IMR-90 (cell line): ENCODE measurements around the gene TAS2R50. TPM values are rescaled to one million over a fixed set of nuclear protein-coding genes. Genes with fewer than 3 reads are reported as not detected.

ENCODE experiments used
- ATAC-seq: fragments of 200-7000 bp; cut with Tn5 transposase; 2 replicates; pipeline ENCODE4 v1.9.1; 2020; ENCODE audit warnings: low read depth, mild to moderate bottlenecking, moderate library complexity
- BruUV-seq: library from RNA; stranded (reverse); fragments of 400-500 nt; replicated peaks from 2 replicates; lab custom pipeline; 2021; lab: Mats Ljungman, UMichigan
- CTCF ChIA-PET: fragments of 300-600 bp; formaldehyde crosslinking; extraction: SDS; loops from one replicate; lab custom pipeline; 2021; ENCODE audit warnings: antibody characterized with exemption; lab: Yijun Ruan, JAX
- POLR2A ChIA-PET: fragments of 300-600 bp; sonication (Branson Sonifier 250); formaldehyde crosslinking; loops from one replicate; lab custom pipeline; 2022; ENCODE audit warnings: antibody characterized with exemption; ENCODE audit not compliant: unreplicated experiment; lab: Charles Lee
- DNase-seq: peaks from one replicate; pipeline ENCODE4 v3.0.0; 2013
- H2AFZ ChIP-seq: replicated peaks from 2 replicates; pipeline ENCODE3; 2013; ENCODE audit warnings: low read length, mild to moderate bottlenecking; ENCODE audit not compliant: poor library complexity
- H2AK5ac ChIP-seq: 2 replicates; pipeline ENCODE4 v1.6.1; 2013; ENCODE audit warnings: low read depth, low read length, inconsistent platforms
- H2AK9ac ChIP-seq: replicated peaks from 2 replicates; pipeline ENCODE3; 2013; ENCODE audit warnings: mild to moderate bottlenecking, low read depth, low read length, moderate library complexity; ENCODE audit not compliant: poor library complexity
- H2BK120ac ChIP-seq: 2 replicates; pipeline ENCODE4 v1.6.1; 2013; ENCODE audit warnings: low read depth, low read length, inconsistent platforms
- H2BK15ac ChIP-seq: 3 replicates; pipeline ENCODE4 v1.6.1; 2013; ENCODE audit warnings: low read depth, low read length, inconsistent platforms
- H2BK20ac ChIP-seq: 2 replicates; pipeline ENCODE4 v1.6.1; 2013; ENCODE audit warnings: low read depth, mild to moderate bottlenecking, inconsistent platforms, low read length, moderate library complexity
- H2BK5ac ChIP-seq: 2 replicates; pipeline ENCODE4 v1.6.1; 2013; ENCODE audit warnings: mild to moderate bottlenecking, low read depth, low read length, inconsistent platforms; ENCODE audit not compliant: poor library complexity, severe bottlenecking
- H3K14ac ChIP-seq: replicated peaks from 2 replicates; pipeline ENCODE4 v1.6.1; 2013; ENCODE audit warnings: low read depth, low read length, inconsistent platforms
- H3K18ac ChIP-seq: 2 replicates; pipeline ENCODE4 v1.6.1; 2013; ENCODE audit warnings: low read depth, low read length, control low read depth
- H3K23ac ChIP-seq: 2 replicates; pipeline ENCODE4 v1.6.1; 2013; ENCODE audit warnings: low read depth, low read length, inconsistent platforms
- H3K27ac ChIP-seq: 2 replicates; pipeline ENCODE4 v1.5.1; 2013; ENCODE audit warnings: mild to moderate bottlenecking, control low read depth, low read length; ENCODE audit not compliant: insufficient read depth
- H3K27me3 ChIP-seq: 2 replicates; pipeline ENCODE4 v1.6.1; 2013; ENCODE audit warnings: low read length; ENCODE audit not compliant: control insufficient read depth, insufficient read depth
- H3K36me3 ChIP-seq: 2 replicates; pipeline ENCODE4 v1.6.1; 2013; ENCODE audit warnings: low read length, mixed read lengths; ENCODE audit not compliant: control insufficient read depth, insufficient read depth
- H3K4ac ChIP-seq: 2 replicates; pipeline ENCODE4 v1.6.1; 2013; ENCODE audit warnings: low read depth, low read length, inconsistent platforms
- H3K4me1 ChIP-seq: 2 replicates; pipeline ENCODE4 v1.6.1; 2013; ENCODE audit warnings: low read length, mixed read lengths; ENCODE audit not compliant: control insufficient read depth, insufficient read depth
- H3K4me2 ChIP-seq: 2 replicates; pipeline ENCODE4 v1.6.1; 2013; ENCODE audit warnings: low read depth, mild to moderate bottlenecking, control low read depth, low read length, moderate library complexity
- H3K4me3 ChIP-seq: 2 replicates; pipeline ENCODE4 v1.5.1; 2013; ENCODE audit warnings: low read depth, mild to moderate bottlenecking, control low read depth, low read length, moderate library complexity; ENCODE audit not compliant: insufficient read depth
- H3K56ac ChIP-seq: 2 replicates; pipeline ENCODE4 v1.6.1; 2013; ENCODE audit warnings: low read length, inconsistent platforms; ENCODE audit not compliant: insufficient read depth; ENCODE audit errors: extremely low read depth
- H3K79me1 ChIP-seq, 2 experiments: 2 replicates each; pipeline ENCODE4 v1.6.1; 2013; ENCODE audit warnings: low read length in 2 of 2, inconsistent platforms in 1 of 2, low read depth in 1 of 2
- H3K9ac ChIP-seq: 2 replicates; pipeline ENCODE4 v1.6.1; 2013; ENCODE audit warnings: low read depth, low read length, control low read depth
- H3K9me1 ChIP-seq: 2 replicates; pipeline ENCODE4 v1.6.1; 2013; ENCODE audit warnings: low read length, inconsistent platforms; ENCODE audit not compliant: insufficient read depth
- H3K9me3 ChIP-seq: 2 replicates; pipeline ENCODE4 v1.6.1; 2013; ENCODE audit warnings: low read length; ENCODE audit not compliant: control insufficient read depth, insufficient read depth
- H4K20me1 ChIP-seq: 2 replicates; pipeline ENCODE4 v1.6.1; 2013; ENCODE audit warnings: low read length, inconsistent platforms; ENCODE audit not compliant: insufficient read depth
- H4K5ac ChIP-seq: 2 replicates; pipeline ENCODE4 v1.6.1; 2013; ENCODE audit warnings: mild to moderate bottlenecking, low read depth, low read length, control low read depth
- H4K8ac ChIP-seq, 2 experiments: 2 replicates each; pipeline ENCODE4 v1.6.1; 2013; ENCODE audit warnings: low read depth in 2 of 2, low read length in 2 of 2, control low read depth in 1 of 2, inconsistent platforms in 1 of 2
- H4K91ac ChIP-seq: 2 replicates; pipeline ENCODE4 v1.6.1; 2013; ENCODE audit warnings: low read depth, low read length, inconsistent platforms; ENCODE audit not compliant: insufficient read depth
- BHLHE40 ChIP-seq: fragments of 150-350 bp; IDR thresholded peaks from 2 replicates; pipeline ENCODE4 v1.6.1; 2016; ENCODE audit warnings: mild to moderate bottlenecking, low read depth, low read length
- CEBPB ChIP-seq: IDR thresholded peaks from 2 replicates; pipeline ENCODE4 v1.6.1; 2012; ENCODE audit warnings: low read depth, low read length, improper control_type of control experiment
- CHD1 ChIP-seq: IDR thresholded peaks from 2 replicates; pipeline ENCODE4 v1.6.1; 2012; ENCODE audit warnings: low read depth, low read length, improper control_type of control experiment
- CTCF ChIP-seq: conservative IDR thresholded peaks from 2 replicates; pipeline ENCODE4 v1.5.1; 2012; ENCODE audit warnings: mild to moderate bottlenecking, low read depth, low read length, improper control_type of control experiment
- FOS ChIP-seq: fragments of 150-350 bp; IDR thresholded peaks from 2 replicates; pipeline ENCODE4 v1.6.1; 2016; ENCODE audit warnings: low read depth, low read length
- MAFK ChIP-seq: IDR thresholded peaks from 2 replicates; pipeline ENCODE4 v1.6.1; 2012; ENCODE audit warnings: low read depth, low read length, improper control_type of control experiment
- MAZ ChIP-seq: IDR thresholded peaks from 2 replicates; pipeline ENCODE4 v1.6.1; 2012; ENCODE audit warnings: low read depth, mild to moderate bottlenecking, low read length, improper control_type of control experiment, moderate library complexity, borderline replicate concordance
- MXI1 ChIP-seq: IDR thresholded peaks from 2 replicates; pipeline ENCODE4 v1.6.1; 2012; ENCODE audit warnings: low read depth, mild to moderate bottlenecking, low read length, moderate library complexity, borderline replicate concordance
- NFE2L2 ChIP-seq: fragments of 150-350 bp; IDR thresholded peaks from 2 replicates; pipeline ENCODE4 v1.6.1; 2016; ENCODE audit warnings: low read depth, mild to moderate bottlenecking, low read length
- POLR2A ChIP-seq: IDR thresholded peaks from 2 replicates; pipeline ENCODE4 v1.6.1; 2012; ENCODE audit warnings: mild to moderate bottlenecking, low read depth, low read length
- RAD21 ChIP-seq: IDR thresholded peaks from 2 replicates; pipeline ENCODE4 v1.6.1; 2012; ENCODE audit warnings: low read length, improper control_type of control experiment
- RCOR1 ChIP-seq: IDR thresholded peaks from 2 replicates; pipeline ENCODE4 v1.6.1; 2012; ENCODE audit warnings: mild to moderate bottlenecking, low read length, improper control_type of control experiment; ENCODE audit not compliant: insufficient replicate concordance
- RFX5 ChIP-seq: IDR thresholded peaks from 2 replicates; pipeline ENCODE4 v1.8.0; 2012; ENCODE audit warnings: low read depth, mild to moderate bottlenecking, low read length, moderate library complexity
- SMC3 ChIP-seq: fragments of 150-350 bp; IDR thresholded peaks from 2 replicates; pipeline ENCODE4 v1.6.1; 2016; ENCODE audit warnings: low read depth, mild to moderate bottlenecking, antibody characterized with exemption, low read length, moderate library complexity
- WGBS, 2 experiments: methylation state at CpG; one replicate each; pipeline versions ENCODE4 v1.1.5 to v1.1.7; 2013; ENCODE audit warnings: missing lambda C conversion rate in 2 of 2; ENCODE audit not compliant: insufficient read length in 1 of 2; ENCODE audit errors: extremely low coverage in 2 of 2; 5-methylcytosine and 5-hydroxymethylcytosine counted together
- dilution Hi-C: fragments of 300-500 bp; cut with HindIII; formaldehyde crosslinking; loops from one replicate; pipeline ENCODE4 v1.14.3; 2018; ENCODE audit warnings: low sequenced_read_pairs; ENCODE audit not compliant: unreplicated experiment
- in situ Hi-C: fragments of 300-500 bp; cut with MboI; formaldehyde crosslinking; loops from 3 replicates; pipeline ENCODE4 v1.14.3; 2019; ENCODE audit warnings: low sequenced_read_pairs, inconsistent platforms, mixed read lengths
- intact Hi-C: fragments of 100-400 bp; cut with micrococcal nuclease; formaldehyde crosslinking; loops from 2 replicates; pipeline ENCODE4 v1.10.0; 2022
- polyA plus RNA-seq, 3 experiments: library from polyadenylated mRNA; depleted of rRNA; stranded (reverse); fragments of >200 nt; gene quantifications; 2 replicates each; pipeline ENCODE4 v1.2.3, GENCODE V29; 2012; ENCODE audit warnings: low replicate concordance in 1 of 3
- total RNA-seq: library from RNA; depleted of rRNA; stranded (reverse); fragments of >200 nt; gene quantifications from 2 replicates; pipeline ENCODE4 v1.2.3, GENCODE V29; 2012
- TF ChIP-seq, protein P1 (sequence below): fragments of 150-350 bp; IDR thresholded peaks from 2 replicates; pipeline ENCODE4 v1.6.1; 2016; ENCODE audit warnings: low read depth, mild to moderate bottlenecking, low read length, moderate library complexity, borderline replicate concordance
- TF ChIP-seq, protein P2 (sequence below): fragments of 150-350 bp; IDR thresholded peaks from 2 replicates; pipeline ENCODE4 v1.6.1; 2017; ENCODE audit warnings: mild to moderate bottlenecking, antibody characterized with exemption, low read length, low read depth

TAS2R50 gene
- total and polyA plus RNA-seq, 2 of the 4 experiments (the other 2 are of a cell fraction) = 2.3 TPM; not detected in 1

GRCh38 chr12:10943167-10943566 is 43.5 kb downstream of the TAS2R50 start:
- H3K27me3 ChIP-seq = no peaks in the 10 kb centered on the region
- DNase-seq (no peak), ATAC-seq (no peak)
- H2BK120ac ChIP-seq = no peak overlapping the region
- no peak overlapping the region for H4K8ac ChIP-seq
- H2AK9ac ChIP-seq = no peak overlapping the region
- H3K9ac ChIP-seq = no peak overlapping the region
- no TSS peak for BruUV-seq
- H3K4ac ChIP-seq = no peak overlapping the region
- H3K18ac ChIP-seq = no peak overlapping the region
- no peaks in the 10 kb centered on the region for H3K36me3 ChIP-seq
- intact Hi-C loops (no loop called here), dilution Hi-C loops (no loop called here), in situ Hi-C loops (no loop called here)
- H3K4me2 ChIP-seq = no peak overlapping the region
- no peaks in the 10 kb centered on the region; the same call in 1 of the 2 replicates for H3K9me3 ChIP-seq
- H2AFZ ChIP-seq = no peak overlapping the region
- POLR2A ChIA-PET = no interaction called here
- CTCF ChIA-PET = no interaction called here
- H2BK15ac ChIP-seq = no peak overlapping the region
- no peaks in the 10 kb centered on the region; a peak in 1 of 4 replicates for H3K79me1 ChIP-seq
- H2AK5ac ChIP-seq = no peak overlapping the region
- H3K9me1 ChIP-seq = no peaks in the 10 kb centered on the region; the same call in 1 of the 2 replicates
- H3K23ac ChIP-seq = no peak overlapping the region
- no CpG with 5 or more reads among the region's 2 CpGs for WGBS, 2 experiments
- no peak overlapping the region for H2BK5ac ChIP-seq
- TF ChIP-seq MAZ (no peak), RFX5 (no peak), BHLHE40 (no peak), SMC3 (no peak), CHD1 (no peak), MXI1 (no peak), NFE2L2 (no peak), RCOR1 (no peak), POLR2A (no peak), CTCF (no peak), FOS (no peak), MAFK (no peak), CEBPB (no peak), RAD21 (no peak)
- TF ChIP-seq, protein P1, sequence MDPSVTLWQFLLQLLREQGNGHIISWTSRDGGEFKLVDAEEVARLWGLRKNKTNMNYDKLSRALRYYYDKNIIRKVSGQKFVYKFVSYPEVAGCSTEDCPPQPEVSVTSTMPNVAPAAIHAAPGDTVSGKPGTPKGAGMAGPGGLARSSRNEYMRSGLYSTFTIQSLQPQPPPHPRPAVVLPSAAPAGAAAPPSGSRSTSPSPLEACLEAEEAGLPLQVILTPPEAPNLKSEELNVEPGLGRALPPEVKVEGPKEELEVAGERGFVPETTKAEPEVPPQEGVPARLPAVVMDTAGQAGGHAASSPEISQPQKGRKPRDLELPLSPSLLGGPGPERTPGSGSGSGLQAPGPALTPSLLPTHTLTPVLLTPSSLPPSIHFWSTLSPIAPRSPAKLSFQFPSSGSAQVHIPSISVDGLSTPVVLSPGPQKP = no peak
- TF ChIP-seq, protein P2, sequence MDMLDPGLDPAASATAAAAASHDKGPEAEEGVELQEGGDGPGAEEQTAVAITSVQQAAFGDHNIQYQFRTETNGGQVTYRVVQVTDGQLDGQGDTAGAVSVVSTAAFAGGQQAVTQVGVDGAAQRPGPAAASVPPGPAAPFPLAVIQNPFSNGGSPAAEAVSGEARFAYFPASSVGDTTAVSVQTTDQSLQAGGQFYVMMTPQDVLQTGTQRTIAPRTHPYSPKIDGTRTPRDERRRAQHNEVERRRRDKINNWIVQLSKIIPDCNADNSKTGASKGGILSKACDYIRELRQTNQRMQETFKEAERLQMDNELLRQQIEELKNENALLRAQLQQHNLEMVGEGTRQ = no peak
- no peak overlapping the region for H2BK20ac ChIP-seq
- no peak overlapping the region for H3K56ac ChIP-seq
- H4K20me1 ChIP-seq = no peaks in the 10 kb centered on the region
- H3K14ac ChIP-seq = no peak overlapping the region
- peaks cover 2% of the 10 kb centered on the region; the same call in 1 of the 2 replicates for H3K4me1 ChIP-seq
- no peak overlapping the region for H4K5ac ChIP-seq
- H3K4me3 ChIP-seq = no peak overlapping the region
- H4K91ac ChIP-seq = no peak overlapping the region
- H3K27ac ChIP-seq = no peak overlapping the region
